GM23338 (cell line): Measurements from ENCODE around the gene KYNU. TPM values are rescaled to one million over a fixed set of nuclear protein-coding genes. Genes with fewer than 3 reads are reported as not detected.

Source experiments
- ATAC-seq: fragments of 200-7000 bp; cut with Tn5 transposase; 3 replicates; pipeline ENCODE4 v1.9.1; 2020
- DNase-seq: peaks from one replicate; pipeline ENCODE4 v3.0.0-alpha.2; 2015; ENCODE audit warnings: low spot score
- H2AFZ ChIP-seq: fragments of 200-600 bp; sonication (generic); 2 replicates; pipeline ENCODE4 v1.8.0; 2016; ENCODE audit warnings: antibody characterized with exemption, mild to moderate bottlenecking, moderate library complexity
- H3F3A ChIP-seq: fragments of 200-600 bp; sonication (generic); replicated peaks from 2 replicates; pipeline ENCODE4 v1.8.0; 2017; ENCODE audit warnings: antibody characterized with exemption, mixed run types, low read depth
- H3K27ac ChIP-seq: fragments of 200-600 bp; sonication (generic); 2 replicates; pipeline ENCODE4 v1.6.1; 2016; ENCODE audit warnings: low read depth
- H3K27me3 ChIP-seq: fragments of 200-600 bp; sonication (generic); 2 replicates; pipeline ENCODE4 v1.8.0; 2016; ENCODE audit warnings: mild to moderate bottlenecking, mixed run types, moderate library complexity; ENCODE audit not compliant: insufficient read depth
- H3K36me3 ChIP-seq: fragments of 200-600 bp; sonication (generic); 2 replicates; pipeline ENCODE4 v1.8.0; 2016; ENCODE audit warnings: mild to moderate bottlenecking; ENCODE audit not compliant: insufficient read depth
- H3K4me1 ChIP-seq: fragments of 200-600 bp; sonication (generic); 2 replicates; pipeline ENCODE4 v1.8.0; 2016; ENCODE audit warnings: mild to moderate bottlenecking, moderate library complexity; ENCODE audit not compliant: insufficient read depth
- H3K4me2 ChIP-seq: fragments of 200-600 bp; sonication (generic); 2 replicates; pipeline ENCODE4 v1.7.1; 2017; ENCODE audit warnings: mixed run types
- H3K4me3 ChIP-seq: fragments of 200-600 bp; sonication (generic); 2 replicates; pipeline ENCODE4 v1.6.1; 2016; ENCODE audit warnings: mixed run types
- H3K79me2 ChIP-seq: fragments of 200-600 bp; sonication (generic); replicated peaks from 2 replicates; pipeline ENCODE4 v1.8.0; 2017; ENCODE audit warnings: mild to moderate bottlenecking; ENCODE audit not compliant: insufficient read depth
- H3K9me2 ChIP-seq: fragments of 200-600 bp; sonication (generic); 2 replicates; pipeline ENCODE4 v1.8.0; 2017; ENCODE audit not compliant: insufficient read depth
- H4K20me1 ChIP-seq: fragments of 200-600 bp; sonication (generic); replicated peaks from 2 replicates; pipeline ENCODE4 v1.8.0; 2017; ENCODE audit warnings: mild to moderate bottlenecking; ENCODE audit not compliant: insufficient read depth
- H3K27ac Mint-ChIP-seq: 2 replicates; pipeline ENCODE4 v1.8.0; 2020; ENCODE audit warnings: inconsistent platforms, mild to moderate bottlenecking, moderate library complexity, mixed read lengths
- H3K27me3 Mint-ChIP-seq: 3 replicates; pipeline ENCODE4 v1.8.0; 2022; ENCODE audit warnings: low read depth, mild to moderate bottlenecking, moderate library complexity, mixed read lengths, inconsistent platforms; ENCODE audit not compliant: insufficient read depth, poor library complexity
- H3K36me3 Mint-ChIP-seq: 3 replicates; pipeline ENCODE4 v1.8.0; 2021; ENCODE audit warnings: low read depth, mild to moderate bottlenecking, inconsistent platforms, moderate library complexity, mixed read lengths
- H3K4me1 Mint-ChIP-seq: 3 replicates; pipeline ENCODE4 v1.8.0; 2020; ENCODE audit warnings: mild to moderate bottlenecking, inconsistent platforms, mixed read lengths
- H3K4me3 Mint-ChIP-seq: 3 replicates; pipeline ENCODE4 v1.8.0; 2021; ENCODE audit warnings: moderate library complexity, mild to moderate bottlenecking, inconsistent platforms, mixed read lengths
- H3K9me3 Mint-ChIP-seq: 3 replicates; pipeline ENCODE4 v1.8.0; 2020; ENCODE audit warnings: moderate library complexity, mild to moderate bottlenecking, inconsistent platforms, mixed read lengths
- CREB1 ChIP-seq: fragments of 250-450 bp; sonication (Bioruptor Pico); IDR thresholded peaks from 2 replicates; pipeline ENCODE4 v1.5.0; 2020; ENCODE audit warnings: low read depth, mild to moderate bottlenecking, moderate library complexity
- CTCF ChIP-seq, 2 experiments: fragments of 200-600 bp in 1 of 2; sonication (generic) in 1 of 2; conservative IDR thresholded peaks; 2 replicates each; pipeline versions ENCODE4 v1.5.1 to v1.6.1; 2016 to 2017; ENCODE audit warnings: antibody characterized with exemption in 2 of 2, low read depth in 2 of 2, mild to moderate bottlenecking in 2 of 2, moderate library complexity in 1 of 2
- EZH2 ChIP-seq: fragments of 200-600 bp; sonication (generic); IDR thresholded peaks from one replicate; pipeline ENCODE4 v1.8.0; 2017; ENCODE audit warnings: antibody characterized with exemption, mild to moderate bottlenecking, low read depth; ENCODE audit not compliant: unreplicated experiment
- EZH2phosphoT487 ChIP-seq: fragments of 200-600 bp; sonication (generic); IDR thresholded peaks from one replicate; pipeline ENCODE4 v1.8.1; 2018; ENCODE audit warnings: antibody characterized with exemption; ENCODE audit not compliant: unreplicated experiment
- JUNB ChIP-seq: IDR thresholded peaks from one replicate; pipeline ENCODE4 v1.6.1; 2016; ENCODE audit warnings: antibody characterized with exemption; ENCODE audit not compliant: unreplicated experiment
- NANOG ChIP-seq: IDR thresholded peaks from 2 replicates; pipeline ENCODE4 v1.6.1; 2016; ENCODE audit warnings: antibody characterized with exemption, borderline replicate concordance
- POLR2AphosphoS5 ChIP-seq: IDR thresholded peaks from 2 replicates; pipeline ENCODE4 v1.6.1; 2016; ENCODE audit warnings: antibody characterized with exemption, low read depth
- STAT1 ChIP-seq: IDR thresholded peaks from one replicate; pipeline ENCODE4 v1.6.1; 2016; ENCODE audit warnings: antibody characterized with exemption; ENCODE audit not compliant: unreplicated experiment
- ZNF114 ChIP-seq: fragments of 250-450 bp; sonication (Bioruptor Pico); IDR thresholded peaks from 2 replicates; pipeline ENCODE4 v1.5.0; 2020; ENCODE audit warnings: mild to moderate bottlenecking, moderate library complexity
- ZNF331 ChIP-seq: fragments of 250-450 bp; sonication (Bioruptor Pico); IDR thresholded peaks from 2 replicates; pipeline ENCODE4 v1.5.0; 2020; ENCODE audit warnings: low read depth, mild to moderate bottlenecking, moderate library complexity
- ZNF462 ChIP-seq: fragments of 250-450 bp; sonication (Bioruptor Pico); IDR thresholded peaks from 2 replicates; pipeline ENCODE4 v1.5.0; 2020; ENCODE audit warnings: mild to moderate bottlenecking, moderate library complexity
- long read RNA-seq: library from polyadenylated mRNA; unstranded; transcript quantifications from one replicate; pipeline ENCODE4 v2.0.0, GENCODE V29; 2020; ENCODE audit not compliant: unreplicated experiment
- polyA plus RNA-seq: library from polyadenylated mRNA; unstranded; fragments of >200 nt; fragmentation: Nextera tagmentation; extraction: Ambion mirVana; gene quantifications from 2 replicates; pipeline ENCODE4 v1.2.1, GENCODE V29; 2016
- total RNA-seq: library from RNA; depleted of rRNA; stranded (reverse); fragments of >200 nt; shearing (Covaris generic); gene quantifications from 2 replicates; pipeline ENCODE4 v1.2.3, GENCODE V29; 2014; rRNA removed

The KYNU gene
- total RNA-seq, result 0.03 and 0.50 TPM in 2 replicates
- 0.10 and 0.21 TPM in 2 replicates for polyA plus RNA-seq
- long read RNA-seq, partial matches to known transcripts, result 0 of 1 reads
- long read RNA-seq, other reads (novel, unspliced or antisense), result 1 of 1 reads

- TF ChIP-seq CREB1 (CRISPR knock-in tag), result no peak; the same call in 1 of the 2 replicates
- TF ChIP-seq ZNF114 (CRISPR knock-in tag), result no peak
- no peak for TF ChIP-seq CTCF (conservative IDR thresholded peaks at IDR 0.05; ENCODE audit: low read depth in 2 of 2)
- no peak for TF ChIP-seq POLR2AphosphoS5
- H3K27ac ChIP-seq, result no peak within 1 kb of the TSS
- no peak within 1 kb of the TSS for H3K4me2 ChIP-seq
- H3K4me1 ChIP-seq, result 0 out of 2 replicates have a peak, but pooled peaks cover 3% of the 10 kb centered on the region
- no peaks in the 10 kb centered on the region for H4K20me1 ChIP-seq
- no peaks in the 10 kb centered on the region for H3K36me3 ChIP-seq
- H3K4me1 Mint-ChIP-seq, result peaks cover 13% of the 10 kb centered on the region; the same call in 1 of the 3 replicates
- H3K79me2 ChIP-seq, result no peaks in the 10 kb centered on the region
- no peak within 1 kb of the TSS for H3K4me3 ChIP-seq
- no peaks in the 10 kb centered on the region for H3K27me3 ChIP-seq
- H3K4me3 Mint-ChIP-seq, result no peak within 1 kb of the TSS
- no peak for ATAC-seq
- H3K9me2 ChIP-seq, result no peaks in the 10 kb centered on the region
- H3K27me3 Mint-ChIP-seq, result peaks cover 4% of the 10 kb centered on the region
- 0 out of 3 replicates have a peak, but pooled peaks cover 3% of the 10 kb centered on the region for H3K9me3 Mint-ChIP-seq
- no peaks in the 10 kb centered on the region for H3F3A ChIP-seq
- no peak for DNase-seq
- H2AFZ ChIP-seq, result no peak within 1 kb of the TSS; the same call in 1 of the 2 replicates
- no peak within 1 kb of the TSS for H3K27ac Mint-ChIP-seq
- no peaks in the 10 kb centered on the region for H3K36me3 Mint-ChIP-seq
These were observed at the start of gene KYNU for GRCh38 chr2:142877216-142877838. Gene KYNU (plus strand): TSS chr2:142877664. CDS start chr2:142885368, 7,704 bp downstream.

GRCh38 chr2:142834021-142834420 lies 43.4 kb upstream of the KYNU start:
- Histone ChIP-seq H3K36me3 (no peaks in the 10 kb centered on the region), H2AFZ (no peak overlapping the region), H3K4me2 (no peak overlapping the region), H3K9me2 (no peaks in the 10 kb centered on the region), H3K27me3 (no peaks in the 10 kb centered on the region), H3F3A (no peaks in the 10 kb centered on the region), H3K27ac (no peak overlapping the region), H3K79me2 (no peaks in the 10 kb centered on the region), H4K20me1 (no peaks in the 10 kb centered on the region), H3K4me3 (no peak overlapping the region), H3K4me1 (peaks cover 13% of the 10 kb centered on the region; the same call in 1 of the 2 replicates)
- Mint-ChIP-seq H3K27ac (no peak overlapping the region), H3K27me3 (no peaks in the 10 kb centered on the region), H3K36me3 (no peaks in the 10 kb centered on the region), H3K4me3 (no peak overlapping the region), H3K9me3 (no peaks in the 10 kb centered on the region), H3K4me1 (peaks cover 13% of the 10 kb centered on the region)
- DNase-seq (no peak), ATAC-seq (no peak)
- TF ChIP-seq CTCF (conservative IDR thresholded peaks at IDR 0.05; ENCODE audit: low read depth in 2 of 2) (no peak), EZH2phosphoT487 (no peak), ZNF114 (CRISPR knock-in tag) (no peak), NANOG (no peak), JUNB (no peak), STAT1 (no peak), ZNF331 (CRISPR knock-in tag) (no peak), EZH2 (no peak), ZNF462 (CRISPR knock-in tag) (no peak)
